Measurements from ENCODE around the gene DKC1.

DNA sequence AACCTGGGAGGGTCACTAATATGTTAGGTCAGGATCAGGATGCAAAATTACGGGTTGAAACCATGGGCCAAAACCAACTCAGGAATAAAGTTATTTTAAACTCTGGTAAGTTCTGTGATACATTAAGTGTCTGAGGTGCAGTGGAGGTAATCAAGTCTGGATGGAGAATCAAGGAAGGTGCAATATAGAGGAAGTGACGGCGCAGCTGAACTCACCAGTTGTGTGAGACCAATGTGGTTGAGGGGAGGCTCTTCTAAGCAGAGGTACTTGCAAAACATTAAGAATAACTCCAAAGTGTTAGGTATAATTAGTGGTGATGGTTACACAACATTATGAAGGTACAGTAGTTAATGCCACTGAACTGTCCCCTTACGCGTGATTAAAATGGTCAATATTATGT lies 31.5 kb upstream of the DKC1 start:
- TF ChIP-seq, protein P1, sequence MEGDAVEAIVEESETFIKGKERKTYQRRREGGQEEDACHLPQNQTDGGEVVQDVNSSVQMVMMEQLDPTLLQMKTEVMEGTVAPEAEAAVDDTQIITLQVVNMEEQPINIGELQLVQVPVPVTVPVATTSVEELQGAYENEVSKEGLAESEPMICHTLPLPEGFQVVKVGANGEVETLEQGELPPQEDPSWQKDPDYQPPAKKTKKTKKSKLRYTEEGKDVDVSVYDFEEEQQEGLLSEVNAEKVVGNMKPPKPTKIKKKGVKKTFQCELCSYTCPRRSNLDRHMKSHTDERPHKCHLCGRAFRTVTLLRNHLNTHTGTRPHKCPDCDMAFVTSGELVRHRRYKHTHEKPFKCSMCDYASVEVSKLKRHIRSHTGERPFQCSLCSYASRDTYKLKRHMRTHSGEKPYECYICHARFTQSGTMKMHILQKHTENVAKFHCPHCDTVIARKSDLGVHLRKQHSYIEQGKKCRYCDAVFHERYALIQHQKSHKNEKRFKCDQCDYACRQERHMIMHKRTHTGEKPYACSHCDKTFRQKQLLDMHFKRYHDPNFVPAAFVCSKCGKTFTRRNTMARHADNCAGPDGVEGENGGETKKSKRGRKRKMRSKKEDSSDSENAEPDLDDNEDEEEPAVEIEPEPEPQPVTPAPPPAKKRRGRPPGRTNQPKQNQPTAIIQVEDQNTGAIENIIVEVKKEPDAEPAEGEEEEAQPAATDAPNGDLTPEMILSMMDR (IDR thresholded peaks at IDR 0.05; ENCODE audit: low read length): no peak
- TF ChIP-seq EZH2 (IDR thresholded peaks at IDR 0.05; ENCODE audit: borderline replicate concordance, low read length): no peak

Data from OCI-LY1 (cell line).